B cell (primary cell): Measurements from ENCODE around the gene CCL24. TPM values are rescaled to one million over a fixed set of nuclear protein-coding genes. Genes with fewer than 3 reads are reported as not detected.

Source experiments
- ATAC-seq: fragments of 200-7000 bp; cut with Tn5 transposase; one replicate; pipeline ENCODE4 v1.10.0; 2021; ENCODE audit warnings: low read depth, mild to moderate bottlenecking, moderate number of reproducible peaks, moderate library complexity
- CTCF ChIA-PET: fragments of 350-600 bp; sonication (Branson Sonifier 250); formaldehyde crosslinking; loops from one replicate; lab custom pipeline; 2021; ENCODE audit warnings: antibody characterized with exemption, inconsistent platforms; lab: Charles Lee
- POLR2A ChIA-PET: fragments of 350-600 bp; sonication (Branson Sonifier 250); formaldehyde crosslinking; loops from one replicate; lab custom pipeline; 2021; ENCODE audit warnings: antibody characterized with exemption; lab: Charles Lee
- DNase-seq: peaks from one replicate; pipeline ENCODE4 v3.0.0; 2013
- H2AFZ ChIP-seq: 2 replicates; pipeline ENCODE4 v1.6.1; 2012; ENCODE audit warnings: mild to moderate bottlenecking, low read depth, low read length; ENCODE audit not compliant: insufficient read depth, poor library complexity, severe bottlenecking
- H3K27ac ChIP-seq, 2 donors: 1 replicate in 1 of 2; 2 replicates in 1 of 2; pipeline ENCODE4 v1.5.1; 2012 to 2013; ENCODE audit warnings: low read length in 2 of 2, mild to moderate bottlenecking in 2 of 2, moderate library complexity in 1 of 2
- H3K27me3 ChIP-seq, 4 experiments: fragments of 200-600 bp in 1 of 4; sonication (generic) in 1 of 4; replicated peaks in 1 of 4; 1 replicate in 2 of 4; 2 replicates in 2 of 4; pipeline versions ENCODE4 v1.6.1 to v1.7.0; 2013 to 2016; ENCODE audit warnings: low read length in 3 of 4, mild to moderate bottlenecking in 2 of 4, mixed read lengths in 1 of 4, moderate library complexity in 1 of 4; ENCODE audit not compliant: insufficient read depth in 4 of 4, control insufficient read depth in 3 of 4; ENCODE audit errors: control extremely low read depth in 1 of 4
- H3K36me3 ChIP-seq, 2 experiments: replicated peaks in 1 of 2; 1 replicate in 1 of 2; 2 replicates in 1 of 2; pipeline versions ENCODE4 v1.6.1 to v1.7.1; 2013; ENCODE audit warnings: low read length in 1 of 2; ENCODE audit not compliant: insufficient read depth in 2 of 2, control insufficient read depth in 1 of 2; ENCODE audit errors: control extremely low read depth in 1 of 2, extremely low read depth in 1 of 2
- H3K4me1 ChIP-seq, 2 donors: fragments of 200-600 bp in 1 of 2; sonication (generic) in 1 of 2; 1 replicate in 1 of 2; 2 replicates in 1 of 2; pipeline versions ENCODE4 v1.5.1 to v1.6.1; 2013 to 2017; ENCODE audit warnings: low read length in 2 of 2; ENCODE audit not compliant: control insufficient read depth in 2 of 2, insufficient read depth in 2 of 2
- H3K4me2 ChIP-seq: replicated peaks from 2 replicates; pipeline ENCODE3; 2012; ENCODE audit warnings: mild to moderate bottlenecking, low read depth, low read length; ENCODE audit not compliant: poor library complexity, severe bottlenecking
- H3K4me3 ChIP-seq, 5 experiments: fragments of 200-600 bp in 1 of 5; sonication (generic) in 1 of 5; 1 replicate in 3 of 5; 2 replicates in 2 of 5; pipeline versions ENCODE4 v1.5.1 to v1.7.0; 2011 to 2016; ENCODE audit warnings: low read length in 4 of 5, mild to moderate bottlenecking in 4 of 5, low read depth in 2 of 5, control low read depth in 1 of 5, moderate library complexity in 1 of 5; ENCODE audit not compliant: insufficient read depth in 1 of 5; ENCODE audit errors: control extremely low read depth in 1 of 5, extremely low read depth in 1 of 5
- H3K79me2 ChIP-seq: fragments of 200-600 bp; sonication (generic); one replicate; pipeline ENCODE4 v1.6.0; 2016; ENCODE audit warnings: low read length; ENCODE audit not compliant: control insufficient read depth, insufficient read depth
- H3K9ac ChIP-seq: fragments of 200-600 bp; sonication (generic); 2 replicates; pipeline ENCODE4 v1.6.1; 2017; ENCODE audit warnings: mild to moderate bottlenecking, low read length, moderate library complexity
- H3K9me3 ChIP-seq, 3 donors: one replicate each; pipeline versions ENCODE4 v1.6.1 to v1.7.1; 2013; ENCODE audit warnings: low read length in 2 of 3; ENCODE audit not compliant: control insufficient read depth in 2 of 3, insufficient read depth in 1 of 3; ENCODE audit errors: control extremely low read depth in 1 of 3
- H4K20me1 ChIP-seq: 2 replicates; pipeline ENCODE4 v1.6.0; 2012; ENCODE audit warnings: mild to moderate bottlenecking, low read length; ENCODE audit not compliant: insufficient read depth, control insufficient read depth, poor library complexity, severe bottlenecking
- H3K27ac Mint-ChIP-seq: one replicate; pipeline ENCODE4 v1.8.0; 2021; ENCODE audit warnings: mixed read lengths
- H3K27me3 Mint-ChIP-seq: one replicate; pipeline ENCODE4 v1.8.0; 2021; ENCODE audit warnings: mixed read lengths
- H3K4me1 Mint-ChIP-seq: one replicate; pipeline ENCODE4 v1.8.0; 2021; ENCODE audit warnings: mixed read lengths
- H3K4me3 Mint-ChIP-seq: one replicate; pipeline ENCODE4 v1.8.0; 2021; ENCODE audit warnings: mixed read lengths
- H3K9me3 Mint-ChIP-seq: one replicate; pipeline ENCODE4 v1.8.0; 2022; ENCODE audit warnings: mixed read lengths; ENCODE audit not compliant: insufficient read depth
- CTCF ChIP-seq: fragments of 200-600 bp; IDR thresholded peaks from one replicate; pipeline ENCODE4 v1.8.0; 2022; ENCODE audit warnings: antibody characterized with exemption, mild to moderate bottlenecking
- EZH2 ChIP-seq: IDR thresholded peaks from 2 replicates; pipeline ENCODE4 v1.6.1; 2012; ENCODE audit warnings: borderline replicate concordance, low read depth, mild to moderate bottlenecking, moderate library complexity, low read length; ENCODE audit not compliant: insufficient read depth, poor library complexity, severe bottlenecking
- WGBS: methylation state at CpG from one replicate; pipeline ENCODE4 v1.1.5; 2013; ENCODE audit warnings: missing lambda C conversion rate; ENCODE audit not compliant: insufficient coverage; 5-methylcytosine and 5-hydroxymethylcytosine counted together
- intact Hi-C: fragments of 100-400 bp; cut with micrococcal nuclease; formaldehyde crosslinking; loops from one replicate; pipeline ENCODE4 v1.10.0; 2022
- polyA plus RNA-seq: library from polyadenylated mRNA; depleted of rRNA; stranded (reverse); fragments of >200 nt; gene quantifications from 2 replicates; pipeline ENCODE4 v1.2.3, GENCODE V29; 2012
- total RNA-seq, 2 donors: library from RNA; stranded (reverse); fragments of 120-200 nt in 1 of 2; gene quantifications; 1 replicate in 1 of 2; 2 replicates in 1 of 2; pipeline versions ENCODE4 v1.2.3 to v1.2.4, GENCODE V29; 2013 to 2022

Gene CCL24
- total and polyA plus RNA-seq, 2 donors (not counting 1 experiment from before 2014, with no cell fraction given): not detected

- Histone ChIP-seq H3K36me3 (no peaks in the 10 kb centered on the region), H3K4me3 (no peak overlapping the region), H3K79me2 (no peaks in the 10 kb centered on the region), H3K4me1 (no peaks in the 10 kb centered on the region), H3K9ac (no peak overlapping the region), H3K27ac (no peak overlapping the region), H3K9me3 (peaks cover 0 to 8% (median 0%) of the 10 kb centered on the region in 3 donors), H2AFZ (no peak overlapping the region), H3K4me2 (no peak overlapping the region), H4K20me1 (no peaks in the 10 kb centered on the region), H3K27me3 (no peaks in the 10 kb centered on the region)
- H3K27ac Mint-ChIP-seq: no peak overlapping the region
- ATAC-seq (no peak), DNase-seq (no peak)
- no peaks in the 10 kb centered on the region for H3K4me1 Mint-ChIP-seq
- peaks cover 4% of the 10 kb centered on the region for H3K27me3 Mint-ChIP-seq
- no peak overlapping the region for H3K4me3 Mint-ChIP-seq
- WGBS: 97% methylated on average over 5 of the region's 5 CpGs
- no peaks in the 10 kb centered on the region for H3K9me3 Mint-ChIP-seq
- POLR2A ChIA-PET: no interaction called here
- intact Hi-C loops: no loop called here
- no peak for TF ChIP-seq EZH2
- no peak for TF ChIP-seq CTCF
- CTCF ChIA-PET: no interaction called here
Observed at GRCh38 chr7:75854233-75854632, 40.6 kb upstream of the CCL24 start.

- no peaks in the 10 kb centered on the region for H4K20me1 ChIP-seq
- H3K4me3 ChIP-seq: no peak overlapping the region
- H3K9ac ChIP-seq: no peak overlapping the region
- H3K4me2 ChIP-seq: no peak overlapping the region
- no peak overlapping the region for H2AFZ ChIP-seq
- peaks cover 4% of the 10 kb centered on the region for H3K27me3 Mint-ChIP-seq
- no peaks in the 10 kb centered on the region for H3K9me3 Mint-ChIP-seq
- no peaks in the 10 kb centered on the region for H3K79me2 ChIP-seq
- 19% methylated on average over 2 of the region's 4 CpGs for WGBS
- no peaks in the 10 kb centered on the region for H3K4me1 ChIP-seq
- DNase-seq (no peak), ATAC-seq (no peak)
- H3K36me3 ChIP-seq: no peaks in the 10 kb centered on the region
- peaks cover 0 to 8% (median 0%) of the 10 kb centered on the region in 3 donors for H3K9me3 ChIP-seq
- H3K27ac ChIP-seq: no peak overlapping the region
- TF ChIP-seq EZH2 (no peak), CTCF (no peak)
- H3K27ac Mint-ChIP-seq: no peak overlapping the region
- H3K27me3 ChIP-seq: no peaks in the 10 kb centered on the region
- no peaks in the 10 kb centered on the region for H3K4me1 Mint-ChIP-seq
- intact Hi-C loops: no loop called here
- POLR2A ChIA-PET: no interaction called here
- CTCF ChIA-PET: no interaction called here
- no peak overlapping the region for H3K4me3 Mint-ChIP-seq
Observed at GRCh38 chr7:75850235-75850634, 36.6 kb upstream of the CCL24 start.
